Activated T-cell treated with anti-CD3 and anti-CD28 coated beads, Interleukin-2, amount 50 U/mL, for 72 hours (primary cell): ENCODE measurements around the gene CCL22. TPM values are rescaled to one million over a fixed set of nuclear protein-coding genes. Genes with fewer than 3 reads are reported as not detected.
A peak's percentile ranks its signal among the peaks of the same experiment; 100 is the strongest.
"Not testable (repeated sequence)": the region's sequence is repeated elsewhere in the genome, so short reads cannot be mapped to it uniquely, and the experiment has no call there.

ENCODE experiments used
- ATAC-seq, 2 donors: fragments of 150-1000 bp; cut with Tn5 transposase; replicated peaks in 1 of 2; 2 replicates each; pipeline ENCODE4 v1.10.0; 2021; ENCODE audit warnings: moderate library complexity in 2 of 2, mild to moderate bottlenecking in 1 of 2
- DNase-seq, 2 donors: peaks; one replicate each; pipeline ENCODE4 v3.0.0; 2021 to 2022; ENCODE audit warnings: mixed read lengths in 1 of 2
- H3K27ac Mint-ChIP-seq: one replicate; pipeline ENCODE4 v1.8.0; 2022; ENCODE audit warnings: mild to moderate bottlenecking, moderate library complexity, mixed read lengths
- H3K27me3 Mint-ChIP-seq: one replicate; pipeline ENCODE4 v1.8.0; 2022; ENCODE audit warnings: low read depth, mixed read lengths
- H3K36me3 Mint-ChIP-seq, 2 donors: one replicate each; pipeline ENCODE4 v1.8.0; 2022; ENCODE audit warnings: mixed read lengths in 2 of 2, mild to moderate bottlenecking in 1 of 2; ENCODE audit not compliant: insufficient read depth in 2 of 2
- H3K4me1 Mint-ChIP-seq: one replicate; pipeline ENCODE4 v1.8.0; 2022; ENCODE audit warnings: low read depth, mixed read lengths
- H3K4me3 Mint-ChIP-seq, 2 donors: one replicate each; pipeline ENCODE4 v1.8.0; 2022; ENCODE audit warnings: mild to moderate bottlenecking in 2 of 2, mixed read lengths in 2 of 2, moderate library complexity in 2 of 2
- H3K9me3 Mint-ChIP-seq, 2 donors: one replicate each; pipeline ENCODE4 v1.8.0; 2022; ENCODE audit warnings: mixed read lengths in 2 of 2
- total RNA-seq, 2 donors: library from RNA; stranded (reverse); gene quantifications; one replicate each; pipeline ENCODE4 v1.2.3, GENCODE V29; 2022

Gene CCL22
- total RNA-seq, 2 donors from 2014 or later = 4.6 to 8.0 TPM

GRCh38 chr16:57335366-57335765, 23.2 kb upstream of the CCL22 start:
- Mint-ChIP-seq H3K27ac (no peak overlapping the region), H3K9me3 (peaks cover 0 to 2% of the 10 kb centered on the region in 2 donors), H3K27me3 (peaks cover 15% of the 10 kb centered on the region), H3K36me3 (peaks cover 3 to 4% of the 10 kb centered on the region in 2 donors), H3K4me1 (peaks cover 16% of the 10 kb centered on the region), H3K4me3 (no peak overlapping the region)
- ATAC-seq (no peak), DNase-seq (no peak)

- no peak for ATAC-seq
- H3K27me3 Mint-ChIP-seq = peaks cover 24% of the 10 kb centered on the region
- no peak overlapping the region for H3K27ac Mint-ChIP-seq
- peaks cover 0 to 3% of the 10 kb centered on the region in 2 donors for H3K36me3 Mint-ChIP-seq
- no peak for DNase-seq
- H3K9me3 Mint-ChIP-seq = no peaks in the 10 kb centered on the region
- no peak overlapping the region for H3K4me3 Mint-ChIP-seq
- H3K4me1 Mint-ChIP-seq = peaks cover 25% of the 10 kb centered on the region
Observed at GRCh38 chr16:57341062-57341440, 17.5 kb upstream of the CCL22 start.

GRCh38 chr16:57341441-57342303, 16.9 kb upstream of the CCL22 start:
- Mint-ChIP-seq H3K27me3 (peaks cover 24% of the 10 kb centered on the region), H3K9me3 (no peaks in the 10 kb centered on the region), H3K27ac (no peak overlapping the region), H3K4me3 (no peak overlapping the region), H3K4me1 (peaks cover 25% of the 10 kb centered on the region), H3K36me3 (peaks cover 0 to 3% of the 10 kb centered on the region in 2 donors)
- ATAC-seq (no peak), DNase-seq (no peak)

- H3K36me3 Mint-ChIP-seq, DNase-seq, ATAC-seq, H3K9me3 Mint-ChIP-seq, H3K4me3 Mint-ChIP-seq, H3K27ac Mint-ChIP-seq: not testable (repeated sequence)
- Mint-ChIP-seq H3K27me3 (peaks cover 33% of the 10 kb centered on the region), H3K4me1 (peaks cover 25% of the 10 kb centered on the region)
Observed at GRCh38 chr16:57342606-57343005, 16.0 kb upstream of the CCL22 start.

- Mint-ChIP-seq H3K4me1 (peaks cover 25% of the 10 kb centered on the region), H3K27me3 (peaks cover 39% of the 10 kb centered on the region), H3K9me3 (no peaks in the 10 kb centered on the region), H3K36me3 (peaks cover 0 to 4% of the 10 kb centered on the region in 2 donors), H3K27ac (no peak overlapping the region), H3K4me3 (no peak overlapping the region)
- ATAC-seq = peak in 1 of 2 donors; percentile 36
- no peak for DNase-seq
Observed at GRCh38 chr16:57343221-57343620, 15.4 kb upstream of the CCL22 start.

GRCh38 chr16:57344094-57344493, 14.5 kb upstream of the CCL22 start:
- not testable (repeated sequence) for H3K36me3 Mint-ChIP-seq, ATAC-seq, H3K9me3 Mint-ChIP-seq, DNase-seq, H3K27ac Mint-ChIP-seq, H3K4me3 Mint-ChIP-seq
- Mint-ChIP-seq H3K4me1 (peaks cover 27% of the 10 kb centered on the region), H3K27me3 (peaks cover 48% of the 10 kb centered on the region)

GRCh38 chr16:57345021-57345420, 13.6 kb upstream of the CCL22 start:
- Mint-ChIP-seq H3K36me3 (peaks cover 0 to 2% of the 10 kb centered on the region in 2 donors), H3K9me3 (no peaks in the 10 kb centered on the region), H3K4me1 (peaks cover 25% of the 10 kb centered on the region), H3K27me3 (peaks cover 56% of the 10 kb centered on the region), H3K4me3 (no peak overlapping the region), H3K27ac (no peak overlapping the region)
- ATAC-seq = no peak
- DNase-seq = no peak

- H3K4me3 Mint-ChIP-seq = no peak overlapping the region
- no peak overlapping the region for H3K27ac Mint-ChIP-seq
- peaks cover 28% of the 10 kb centered on the region for H3K4me1 Mint-ChIP-seq
- DNase-seq = no peak
- peaks cover 0 to 2% of the 10 kb centered on the region in 2 donors for H3K36me3 Mint-ChIP-seq
- H3K27me3 Mint-ChIP-seq = peaks cover 59% of the 10 kb centered on the region
- no peak for ATAC-seq
- H3K9me3 Mint-ChIP-seq = no peaks in the 10 kb centered on the region
Observed at GRCh38 chr16:57345666-57346204, 12.8 kb upstream of the CCL22 start.

GRCh38 chr16:57347858-57348257, 10.7 kb upstream of the CCL22 start:
- peaks cover 28% of the 10 kb centered on the region for H3K4me1 Mint-ChIP-seq
- DNase-seq (no peak), ATAC-seq (no peak)
- H3K27me3 Mint-ChIP-seq = peaks cover 46% of the 10 kb centered on the region
- H3K27ac Mint-ChIP-seq = no peak overlapping the region
- H3K36me3 Mint-ChIP-seq = peaks cover 0 to 2% of the 10 kb centered on the region in 2 donors
- no peaks in the 10 kb centered on the region for H3K9me3 Mint-ChIP-seq
- no peak overlapping the region for H3K4me3 Mint-ChIP-seq

- Mint-ChIP-seq H3K27me3 (peaks cover 42% of the 10 kb centered on the region), H3K27ac (no peak overlapping the region), H3K4me3 (no peak overlapping the region), H3K9me3 (no peaks in the 10 kb centered on the region), H3K36me3 (peaks cover 0 to 2% of the 10 kb centered on the region in 2 donors), H3K4me1 (peaks cover 28% of the 10 kb centered on the region)
- DNase-seq (no peak), ATAC-seq (no peak)
Observed at GRCh38 chr16:57348327-57348726, 10.3 kb upstream of the CCL22 start.

- Mint-ChIP-seq H3K27ac (no peak overlapping the region), H3K9me3 (no peaks in the 10 kb centered on the region), H3K27me3 (peaks cover 39% of the 10 kb centered on the region), H3K36me3 (peaks cover 0 to 2% of the 10 kb centered on the region in 2 donors), H3K4me3 (peak overlapping the region; percentile 33 to 60), H3K4me1 (peaks cover 28% of the 10 kb centered on the region)
- DNase-seq (peak; percentile 19 to 39), ATAC-seq (peak; percentile 86 to 93)
Observed at GRCh38 chr16:57349212-57350031, 9.2 kb upstream of the CCL22 start.

- no peak for ATAC-seq
- Mint-ChIP-seq H3K9me3 (no peaks in the 10 kb centered on the region), H3K27me3 (peaks cover 25% of the 10 kb centered on the region), H3K27ac (no peak overlapping the region), H3K4me3 (no peak overlapping the region), H3K36me3 (no peaks in the 10 kb centered on the region), H3K4me1 (peaks cover 22% of the 10 kb centered on the region)
- DNase-seq = no peak
Observed at GRCh38 chr16:57352636-57353047, 5.9 kb upstream of the CCL22 start.

- H3K4me1 Mint-ChIP-seq = peaks cover 25% of the 10 kb centered on the region
- no peaks in the 10 kb centered on the region for H3K36me3 Mint-ChIP-seq
- H3K4me3 Mint-ChIP-seq = no peak overlapping the region
- DNase-seq (no peak), ATAC-seq (no peak)
- H3K27me3 Mint-ChIP-seq = peaks cover 9% of the 10 kb centered on the region
- H3K27ac Mint-ChIP-seq = no peak overlapping the region
- H3K9me3 Mint-ChIP-seq = no peaks in the 10 kb centered on the region
Observed at GRCh38 chr16:57354311-57354710, 4.3 kb upstream of the CCL22 start.
